ENCODE data around the gene ERCC6. TPM values are rescaled to one million over a fixed set of nuclear protein-coding genes. Genes with fewer than 3 reads are reported as not detected.

ERCC6 gene
- polyA plus RNA-seq, 1 of the 3 experiments (the other 2 are of a cell fraction): 4.5 TPM

DNA sequence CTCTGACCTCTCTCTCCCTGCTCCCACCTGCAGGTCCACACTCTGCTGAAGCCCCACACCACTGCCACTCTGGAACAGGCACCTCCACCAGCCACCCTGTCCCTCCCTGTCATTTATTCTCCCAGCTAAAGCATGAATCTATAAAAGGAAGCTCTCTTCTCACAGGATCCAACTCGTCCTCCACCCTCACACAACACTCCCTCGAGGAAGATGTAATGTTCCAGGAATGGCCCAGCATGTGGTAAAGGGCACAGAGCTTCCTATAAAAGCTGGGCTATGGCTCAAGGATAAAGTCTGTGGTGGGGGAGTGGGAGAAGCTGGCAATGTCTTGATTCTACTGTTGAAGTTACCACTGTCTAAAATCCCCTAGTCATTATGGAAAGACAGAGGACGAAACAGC lies 67.4 kb downstream of the ERCC6 start:
- Histone ChIP-seq H3K9me2 (no peaks in the 10 kb centered on the region), H3F3A (replicated peaks; ENCODE audit: insufficient read depth) (no peaks in the 10 kb centered on the region), H3K36me3 (replicated peaks in 1 of 2; ENCODE audit: control insufficient read depth in 1 of 2, insufficient read depth in 2 of 2, low read length in 1 of 2) (peaks cover 38 to 83% of the 10 kb centered on the region in 2 experiments), H3K4me1 (ENCODE audit: control insufficient read depth in 1 of 2, insufficient read depth in 2 of 2, low read depth in 1 of 2, low read length in 1 of 2) (no peaks in the 10 kb centered on the region; a peak in 1 of 4 replicates), H3K4me3 (ENCODE audit: low read depth in 2 of 2, low read length in 1 of 2) (no peak overlapping the region), H3K9ac (no peak overlapping the region), H3K4me2 (no peak overlapping the region), H2AFZ (ENCODE audit: low read depth) (no peak overlapping the region), H3K27me3 (ENCODE audit: insufficient read depth) (no peaks in the 10 kb centered on the region), H4K20me1 (ENCODE audit: insufficient read depth) (no peaks in the 10 kb centered on the region), H3K79me2 (ENCODE audit: insufficient read depth) (no peaks in the 10 kb centered on the region; the same call in 1 of the 2 replicates), H3K9me3 (no peaks in the 10 kb centered on the region), H3K27ac (ENCODE audit: low read depth in 2 of 2, low read length in 1 of 2) (no peak overlapping the region)
- ChIA-PET CTCF (interaction anchor here (1.3 kb wide), 1 partner anchor 813 kb away, joined by 3 read pairs; no protein-coding TSS in a partner anchor), POLR2A (no interaction called here)
- no peak for DNase-seq
- WGBS (ENCODE audit: low lambda C conversion rate): 71% methylated on average over 3 of the region's 3 CpGs
- no peak for TF ChIP-seq TCF12 (IDR thresholded peaks at IDR 0.05)
- no peak for TF ChIP-seq JUND (IDR thresholded peaks at IDR 0.05)
- no peak for TF ChIP-seq MEF2A (IDR thresholded peaks at IDR 0.05; ENCODE audit: borderline replicate concordance, low read depth)
- TF ChIP-seq, protein P1, sequence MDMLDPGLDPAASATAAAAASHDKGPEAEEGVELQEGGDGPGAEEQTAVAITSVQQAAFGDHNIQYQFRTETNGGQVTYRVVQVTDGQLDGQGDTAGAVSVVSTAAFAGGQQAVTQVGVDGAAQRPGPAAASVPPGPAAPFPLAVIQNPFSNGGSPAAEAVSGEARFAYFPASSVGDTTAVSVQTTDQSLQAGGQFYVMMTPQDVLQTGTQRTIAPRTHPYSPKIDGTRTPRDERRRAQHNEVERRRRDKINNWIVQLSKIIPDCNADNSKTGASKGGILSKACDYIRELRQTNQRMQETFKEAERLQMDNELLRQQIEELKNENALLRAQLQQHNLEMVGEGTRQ (IDR thresholded peaks at IDR 0.05; ENCODE audit: borderline replicate concordance, low read depth, low read length): no peak
- TF ChIP-seq, protein P2, sequence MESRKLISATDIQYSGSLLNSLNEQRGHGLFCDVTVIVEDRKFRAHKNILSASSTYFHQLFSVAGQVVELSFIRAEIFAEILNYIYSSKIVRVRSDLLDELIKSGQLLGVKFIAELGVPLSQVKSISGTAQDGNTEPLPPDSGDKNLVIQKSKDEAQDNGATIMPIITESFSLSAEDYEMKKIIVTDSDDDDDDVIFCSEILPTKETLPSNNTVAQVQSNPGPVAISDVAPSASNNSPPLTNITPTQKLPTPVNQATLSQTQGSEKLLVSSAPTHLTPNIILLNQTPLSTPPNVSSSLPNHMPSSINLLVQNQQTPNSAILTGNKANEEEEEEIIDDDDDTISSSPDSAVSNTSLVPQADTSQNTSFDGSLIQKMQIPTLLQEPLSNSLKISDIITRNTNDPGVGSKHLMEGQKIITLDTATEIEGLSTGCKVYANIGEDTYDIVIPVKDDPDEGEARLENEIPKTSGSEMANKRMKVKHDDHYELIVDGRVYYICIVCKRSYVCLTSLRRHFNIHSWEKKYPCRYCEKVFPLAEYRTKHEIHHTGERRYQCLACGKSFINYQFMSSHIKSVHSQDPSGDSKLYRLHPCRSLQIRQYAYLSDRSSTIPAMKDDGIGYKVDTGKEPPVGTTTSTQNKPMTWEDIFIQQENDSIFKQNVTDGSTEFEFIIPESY (IDR thresholded peaks at IDR 0.05; ENCODE audit: borderline replicate concordance, low read depth): no peak
- TF ChIP-seq, protein P3, sequence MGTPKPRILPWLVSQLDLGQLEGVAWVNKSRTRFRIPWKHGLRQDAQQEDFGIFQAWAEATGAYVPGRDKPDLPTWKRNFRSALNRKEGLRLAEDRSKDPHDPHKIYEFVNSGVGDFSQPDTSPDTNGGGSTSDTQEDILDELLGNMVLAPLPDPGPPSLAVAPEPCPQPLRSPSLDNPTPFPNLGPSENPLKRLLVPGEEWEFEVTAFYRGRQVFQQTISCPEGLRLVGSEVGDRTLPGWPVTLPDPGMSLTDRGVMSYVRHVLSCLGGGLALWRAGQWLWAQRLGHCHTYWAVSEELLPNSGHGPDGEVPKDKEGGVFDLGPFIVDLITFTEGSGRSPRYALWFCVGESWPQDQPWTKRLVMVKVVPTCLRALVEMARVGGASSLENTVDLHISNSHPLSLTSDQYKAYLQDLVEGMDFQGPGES (IDR thresholded peaks at IDR 0.05; ENCODE audit: low read depth, low read length): no peak
- TF ChIP-seq SIN3A (IDR thresholded peaks at IDR 0.05; ENCODE audit: borderline replicate concordance, low read depth, low read length): no peak
- TF ChIP-seq NFIC (IDR thresholded peaks at IDR 0.05; ENCODE audit: borderline replicate concordance): no peak
- no peak for TF ChIP-seq RFX5 (IDR thresholded peaks at IDR 0.05; ENCODE audit: low read length)
- TF ChIP-seq CHD2 (IDR thresholded peaks at IDR 0.05; ENCODE audit: low read length, partially characterized antibody): no peak
- TF ChIP-seq FOSL2 (IDR thresholded peaks at IDR 0.05; ENCODE audit: borderline replicate concordance, low read depth): no peak
- TF ChIP-seq, protein P4, sequence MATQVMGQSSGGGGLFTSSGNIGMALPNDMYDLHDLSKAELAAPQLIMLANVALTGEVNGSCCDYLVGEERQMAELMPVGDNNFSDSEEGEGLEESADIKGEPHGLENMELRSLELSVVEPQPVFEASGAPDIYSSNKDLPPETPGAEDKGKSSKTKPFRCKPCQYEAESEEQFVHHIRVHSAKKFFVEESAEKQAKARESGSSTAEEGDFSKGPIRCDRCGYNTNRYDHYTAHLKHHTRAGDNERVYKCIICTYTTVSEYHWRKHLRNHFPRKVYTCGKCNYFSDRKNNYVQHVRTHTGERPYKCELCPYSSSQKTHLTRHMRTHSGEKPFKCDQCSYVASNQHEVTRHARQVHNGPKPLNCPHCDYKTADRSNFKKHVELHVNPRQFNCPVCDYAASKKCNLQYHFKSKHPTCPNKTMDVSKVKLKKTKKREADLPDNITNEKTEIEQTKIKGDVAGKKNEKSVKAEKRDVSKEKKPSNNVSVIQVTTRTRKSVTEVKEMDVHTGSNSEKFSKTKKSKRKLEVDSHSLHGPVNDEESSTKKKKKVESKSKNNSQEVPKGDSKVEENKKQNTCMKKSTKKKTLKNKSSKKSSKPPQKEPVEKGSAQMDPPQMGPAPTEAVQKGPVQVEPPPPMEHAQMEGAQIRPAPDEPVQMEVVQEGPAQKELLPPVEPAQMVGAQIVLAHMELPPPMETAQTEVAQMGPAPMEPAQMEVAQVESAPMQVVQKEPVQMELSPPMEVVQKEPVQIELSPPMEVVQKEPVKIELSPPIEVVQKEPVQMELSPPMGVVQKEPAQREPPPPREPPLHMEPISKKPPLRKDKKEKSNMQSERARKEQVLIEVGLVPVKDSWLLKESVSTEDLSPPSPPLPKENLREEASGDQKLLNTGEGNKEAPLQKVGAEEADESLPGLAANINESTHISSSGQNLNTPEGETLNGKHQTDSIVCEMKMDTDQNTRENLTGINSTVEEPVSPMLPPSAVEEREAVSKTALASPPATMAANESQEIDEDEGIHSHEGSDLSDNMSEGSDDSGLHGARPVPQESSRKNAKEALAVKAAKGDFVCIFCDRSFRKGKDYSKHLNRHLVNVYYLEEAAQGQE (IDR thresholded peaks at IDR 0.05; ENCODE audit: low read depth, low read length): no peak
- TF ChIP-seq, protein P5, sequence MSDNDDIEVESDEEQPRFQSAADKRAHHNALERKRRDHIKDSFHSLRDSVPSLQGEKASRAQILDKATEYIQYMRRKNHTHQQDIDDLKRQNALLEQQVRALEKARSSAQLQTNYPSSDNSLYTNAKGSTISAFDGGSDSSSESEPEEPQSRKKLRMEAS (IDR thresholded peaks at IDR 0.05; ENCODE audit: low read depth): no peak
- no peak for TF ChIP-seq EZH2phosphoT487 (IDR thresholded peaks at IDR 0.05; ENCODE audit: borderline replicate concordance, low read depth)
- TF ChIP-seq FOXM1 (IDR thresholded peaks at IDR 0.05; ENCODE audit: low read depth): no peak
- no peak for TF ChIP-seq NRF1 (IDR thresholded peaks at IDR 0.05; ENCODE audit: low read depth, low read length)
- TF ChIP-seq POLR2AphosphoS5 (IDR thresholded peaks at IDR 0.05; ENCODE audit: low read depth, low read length): no peak
- TF ChIP-seq RXRA (IDR thresholded peaks at IDR 0.05; ENCODE audit: borderline replicate concordance, low read depth): no peak
- TF ChIP-seq MXI1 (IDR thresholded peaks at IDR 0.05; ENCODE audit: low read depth, low read length): no peak

Data from SK-N-SH (cell line).